GM03348 (cell line): Measurements from ENCODE around the gene PPCDC.
A peak's percentile ranks its signal among the peaks of the same experiment; 100 is the strongest.

Experiments
- DNase-seq: peaks from one replicate; pipeline ENCODE4 v3.0.0; 2012; ENCODE audit warnings: low spot score

PPCDC gene

DNA sequence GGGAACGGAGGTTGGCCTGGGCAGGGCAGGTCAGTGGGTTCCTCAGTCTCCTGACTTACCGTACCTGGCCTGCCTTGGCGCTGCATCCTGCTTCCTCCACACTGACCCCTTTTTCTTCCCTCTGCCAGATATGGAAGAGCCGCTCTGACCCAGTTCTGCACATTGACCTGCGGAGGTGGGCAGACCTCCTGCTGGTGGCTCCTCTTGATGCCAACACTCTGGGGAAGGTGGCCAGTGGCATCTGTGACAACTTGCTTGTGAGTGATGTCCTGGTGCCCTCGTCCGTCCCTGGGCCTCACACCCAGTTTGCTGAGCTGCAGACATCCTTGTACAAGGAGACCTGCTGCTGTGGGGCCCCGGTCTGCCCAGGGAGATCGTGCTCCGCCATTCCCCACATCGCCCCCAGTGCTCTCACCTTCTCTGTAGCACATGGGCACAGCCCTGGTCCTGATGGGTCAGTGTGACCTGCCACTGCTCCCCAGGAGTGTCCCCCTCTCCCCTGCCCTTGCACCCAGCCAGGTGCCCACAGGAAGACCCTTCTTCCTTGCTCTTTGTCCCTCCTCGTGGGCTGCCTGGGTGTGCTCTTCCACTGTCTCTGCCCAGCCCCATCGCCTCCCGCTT lies 21.0 kb downstream of the PPCDC start:
- no peak for DNase-seq

DNA sequence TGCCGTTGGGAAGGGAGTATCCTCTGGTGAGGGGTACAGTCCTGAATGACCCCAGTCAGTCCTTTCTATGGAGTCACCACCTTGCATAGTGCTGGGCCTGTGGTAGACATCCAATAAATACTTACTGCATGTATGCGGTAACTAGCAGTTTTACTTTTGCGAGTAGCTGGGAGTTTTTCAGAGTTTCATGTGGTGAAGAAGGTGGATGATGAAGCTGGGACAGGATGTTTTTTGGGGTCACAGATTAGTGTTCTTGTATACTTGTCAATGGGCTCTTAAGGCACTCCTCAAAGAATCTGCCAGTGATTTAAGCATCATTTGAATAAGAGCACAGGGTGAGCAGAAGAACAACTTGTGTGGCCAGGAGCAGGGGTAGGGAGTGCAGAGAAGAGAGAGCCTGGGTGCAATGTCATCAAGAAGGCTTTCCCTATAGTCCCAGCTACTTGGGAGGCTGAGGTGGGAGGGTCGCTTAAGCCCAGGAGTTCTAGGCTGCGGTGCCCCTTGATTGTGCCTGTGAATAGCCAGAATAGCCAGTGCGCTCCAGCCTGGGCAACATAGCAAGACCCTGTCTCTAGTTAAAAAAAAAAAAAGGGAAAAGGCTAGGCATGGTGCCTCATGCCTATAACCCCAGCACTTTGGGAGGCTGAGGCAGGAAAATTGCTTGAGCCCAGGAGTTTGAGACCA lies 22.1 kb downstream of the PPCDC start:
- DNase-seq: no peak

- DNase-seq: no peak
Measured at GRCh38 chr15:75048394-75048793, 25.0 kb downstream of the PPCDC start.

DNA sequence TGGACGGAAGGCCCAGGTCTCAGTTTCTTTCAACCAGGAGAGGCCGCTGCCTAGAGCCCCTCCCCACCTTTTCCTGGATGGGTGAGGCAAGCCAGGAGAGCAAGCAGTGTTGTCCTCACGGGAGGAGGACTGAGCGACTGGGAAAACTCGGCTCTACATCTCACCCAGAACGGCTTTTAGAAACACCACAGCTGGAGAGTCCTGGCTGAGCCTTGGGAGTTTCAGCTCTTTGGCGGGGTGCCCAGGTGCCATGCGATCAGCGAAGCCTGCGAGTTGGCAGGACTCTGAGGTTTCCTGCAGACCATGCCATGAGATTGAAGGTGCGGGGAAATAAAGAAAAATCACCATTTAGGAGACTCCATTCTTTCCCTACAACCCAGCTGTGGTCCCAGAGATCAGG lies 26.0 kb downstream of the PPCDC start:
- no peak for DNase-seq

DNA sequence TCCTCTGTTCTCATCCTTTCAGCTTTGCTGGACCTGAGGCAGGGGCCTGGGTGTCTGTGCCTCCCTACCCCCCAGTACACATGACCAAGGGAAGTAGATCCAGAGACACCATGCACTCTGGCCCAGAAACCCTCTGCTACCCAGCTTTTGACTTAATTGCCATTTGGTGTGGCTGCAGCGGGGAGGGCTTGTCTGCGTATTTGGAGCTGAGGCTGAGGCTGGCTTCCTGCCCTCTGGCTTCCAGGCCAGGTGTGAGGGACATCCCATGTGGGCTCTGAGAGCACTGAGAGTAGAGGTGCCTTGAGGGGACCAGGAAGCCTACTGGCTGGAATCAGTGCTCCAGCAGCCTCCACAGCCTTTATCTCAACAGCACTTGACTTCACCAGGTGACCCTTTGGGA lies 26.9 kb downstream of the PPCDC start:
- DNase-seq: no peak

DNA sequence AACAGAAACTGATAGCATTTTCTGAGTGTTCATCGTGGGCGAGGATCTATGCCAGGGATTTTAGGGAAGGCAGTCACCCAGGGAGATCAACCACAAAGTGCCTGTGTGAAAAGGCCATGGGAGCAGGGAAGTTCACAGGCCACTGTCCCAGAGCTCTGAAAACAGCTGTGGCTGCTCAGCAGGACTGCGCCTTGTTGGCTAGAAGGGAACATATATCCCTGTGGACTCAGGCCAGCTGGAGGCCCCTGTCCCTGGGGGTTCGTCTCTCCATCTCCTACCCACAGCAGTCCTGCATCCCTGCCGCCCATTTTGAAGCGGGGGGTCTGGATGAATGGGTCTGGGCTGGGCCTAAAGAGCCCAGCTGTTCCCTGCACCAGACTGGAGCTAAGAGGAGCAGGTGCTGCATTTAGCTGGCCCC lies 27.8 kb downstream of the PPCDC start:
- no peak for DNase-seq

GRCh38 chr15:75051711-75052110 lies 28.3 kb downstream of the PPCDC start:
- DNase-seq: no peak

- DNase-seq: no peak
Measured at GRCh38 chr15:75052972-75053747, 29.8 kb downstream of the PPCDC start.

DNA sequence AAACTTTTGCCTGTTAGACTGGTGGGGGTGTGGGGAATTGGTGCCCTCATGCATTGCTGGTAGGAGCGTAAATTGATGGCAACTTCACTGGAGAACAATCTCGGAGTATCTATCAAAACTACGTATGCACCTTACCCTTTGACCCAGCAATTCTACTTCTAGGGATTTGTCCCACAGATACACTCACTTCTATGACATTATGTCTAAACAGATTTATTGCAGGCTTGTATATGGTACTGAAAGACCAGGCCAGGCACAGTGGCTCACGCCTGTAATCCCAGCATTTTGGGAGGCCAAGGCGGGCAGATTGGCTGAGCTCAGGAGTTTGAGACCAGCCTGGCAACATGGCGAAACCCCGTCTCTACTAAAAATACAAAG lies 30.3 kb downstream of the PPCDC start:
- DNase-seq: no peak

DNA sequence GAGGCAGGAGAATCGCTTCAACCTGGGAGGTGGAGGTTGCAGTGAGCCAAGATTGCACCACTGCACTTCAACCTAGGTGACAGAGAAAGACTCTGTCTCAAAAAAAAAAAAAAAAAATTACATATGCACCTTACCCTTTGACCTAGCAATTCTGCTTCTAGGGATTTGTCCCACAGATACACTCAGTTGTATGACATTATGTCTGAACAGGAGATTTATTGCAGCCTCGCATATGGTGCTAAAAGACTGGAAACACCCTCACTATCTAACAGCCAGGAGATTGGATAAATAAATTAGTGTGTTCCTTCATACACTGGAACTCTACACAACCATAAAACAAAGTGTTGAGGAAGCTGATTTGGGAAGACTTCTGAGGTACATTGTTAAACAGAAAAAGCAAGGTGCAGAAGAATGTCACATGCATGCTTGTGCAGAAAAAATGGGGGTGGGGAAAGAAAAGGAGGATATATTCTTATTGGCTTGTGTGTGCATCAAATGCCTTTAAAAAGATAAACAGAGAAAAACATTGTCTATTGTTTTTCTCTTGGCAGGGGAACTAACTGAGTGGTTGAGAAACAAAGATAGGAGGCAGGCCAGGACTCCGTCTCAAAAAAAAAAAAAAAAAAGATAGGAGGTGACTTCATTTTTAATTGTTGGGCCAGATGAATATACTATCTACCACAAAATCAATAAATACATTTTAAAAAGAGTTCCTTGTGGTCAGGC lies 30.9 kb downstream of the PPCDC start:
- no peak for DNase-seq

DNA sequence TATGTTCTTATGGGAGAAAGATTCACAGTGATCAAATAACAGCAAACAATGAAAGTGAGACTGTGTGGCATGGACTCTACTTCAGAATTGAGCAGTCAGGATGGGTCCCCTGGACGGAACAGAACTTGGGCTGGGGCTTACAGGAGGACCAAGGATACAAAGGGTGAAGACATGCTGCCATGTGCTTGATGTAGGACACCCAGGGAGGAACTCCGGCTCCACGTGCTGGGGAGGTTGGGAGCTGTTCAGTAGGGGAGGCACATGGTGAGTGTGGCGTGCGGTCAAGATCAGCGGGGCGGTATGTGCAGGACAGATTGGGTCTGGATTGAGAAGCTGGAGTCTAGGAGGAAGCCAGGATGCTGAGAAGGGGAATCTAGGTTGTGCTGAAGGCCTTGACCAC lies 32.6 kb downstream of the PPCDC start:
- DNase-seq: no peak

GRCh38 chr15:75058127-75058905 lies 34.9 kb downstream of the PPCDC start:
- DNase-seq: no peak

GRCh38 chr15:75059607-75060006 lies 36.2 kb downstream of the PPCDC start:
- no peak for DNase-seq

DNA sequence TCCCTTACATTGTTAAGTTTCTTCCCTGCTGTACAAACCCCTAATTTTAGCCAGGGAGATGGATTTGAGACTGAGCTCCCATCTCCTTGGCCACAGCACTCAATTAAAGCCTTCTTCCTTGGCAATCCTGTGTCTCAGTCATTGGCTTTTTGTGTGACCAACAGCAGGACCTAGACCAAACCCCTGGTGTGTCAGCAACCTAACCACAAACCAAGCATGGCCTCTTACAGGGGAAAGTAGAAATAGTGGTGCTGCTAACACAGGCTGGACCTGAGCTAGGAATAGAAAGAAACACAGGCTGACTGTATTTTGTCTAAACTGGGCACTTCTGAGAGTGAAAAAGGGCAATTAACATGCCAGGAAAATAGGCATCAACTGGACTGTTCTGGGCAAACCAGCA lies 37.9 kb downstream of the PPCDC start:
- peak; percentile 30 for DNase-seq

DNA sequence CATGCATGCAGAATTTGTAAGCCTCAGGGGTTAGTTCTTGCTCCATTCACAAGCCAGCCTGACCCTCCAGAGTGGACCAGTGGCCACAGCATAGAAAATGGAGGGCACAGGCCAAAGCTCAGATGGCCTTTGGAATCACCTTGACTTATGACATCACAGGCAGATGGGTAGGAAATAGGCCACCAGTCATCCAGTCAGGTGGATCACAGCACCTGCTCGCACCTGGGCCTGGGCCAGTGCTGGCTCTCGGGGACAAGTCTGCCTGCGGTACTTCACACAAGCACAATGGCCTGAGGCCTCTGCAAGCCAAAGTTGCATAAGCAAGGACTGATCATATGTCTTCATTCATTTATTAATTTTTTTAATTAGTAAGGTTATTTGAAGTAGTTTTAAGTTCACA lies 39.3 kb downstream of the PPCDC start:
- DNase-seq: no peak

GRCh38 chr15:75063338-75063737 lies 39.9 kb downstream of the PPCDC start:
- DNase-seq: no peak

- no peak for DNase-seq
Measured at GRCh38 chr15:75063889-75064288, 40.5 kb downstream of the PPCDC start.

DNA sequence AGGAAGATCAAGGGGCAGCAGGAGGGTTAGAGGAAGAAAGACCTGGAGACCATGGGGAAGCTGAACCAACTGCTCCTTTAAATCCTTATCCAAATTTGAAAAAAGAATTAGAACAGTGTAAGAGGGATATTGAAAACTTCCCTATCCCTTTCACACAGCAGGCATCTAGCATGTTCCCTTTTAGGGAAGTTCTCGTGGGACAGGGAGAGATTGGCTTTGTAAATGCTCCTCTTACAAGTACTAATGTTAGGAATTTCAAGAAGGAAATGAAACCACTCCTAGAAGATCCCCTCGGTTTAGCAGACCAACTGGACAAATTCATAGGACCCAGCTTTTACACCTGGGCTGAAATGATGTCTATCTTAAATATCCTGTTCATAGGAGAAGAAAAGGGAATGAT lies 41.5 kb downstream of the PPCDC start:
- DNase-seq: no peak

GRCh38 chr15:75065467-75065850 lies 42.1 kb downstream of the PPCDC start:
- DNase-seq: no peak

DNA sequence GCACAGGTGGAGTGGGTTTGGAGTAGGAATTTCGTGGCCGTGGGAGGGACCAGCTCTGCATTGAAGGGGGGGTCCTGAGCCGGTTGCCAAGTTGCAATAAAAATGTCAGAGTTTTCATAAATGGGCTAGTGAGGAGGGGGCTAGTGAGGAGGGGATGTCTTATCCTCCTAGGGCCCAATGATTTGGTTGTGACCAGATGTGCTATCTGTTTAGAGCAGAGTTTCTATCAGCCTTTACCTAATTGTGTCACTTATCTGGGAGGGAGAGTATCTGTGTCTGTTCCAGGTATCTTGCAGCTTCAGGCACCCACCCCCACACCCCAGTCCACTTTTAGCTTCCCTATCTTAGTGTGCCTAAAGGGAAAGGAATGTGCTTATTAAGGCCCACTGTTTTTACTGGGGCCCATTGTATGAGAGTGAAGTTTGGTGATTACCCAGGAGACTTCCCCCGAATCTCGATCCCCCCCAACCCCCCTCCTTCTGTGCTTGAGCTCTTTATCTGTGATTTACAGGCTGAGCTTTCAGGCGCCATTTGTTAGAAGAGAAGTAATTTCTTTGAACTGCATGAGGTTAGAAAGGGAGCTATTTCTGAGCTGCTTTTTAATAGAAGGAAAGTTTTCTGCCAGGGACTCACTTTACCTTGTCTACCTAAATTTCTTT lies 42.6 kb downstream of the PPCDC start:
- no peak for DNase-seq

GRCh38 chr15:75067123-75067830 lies 43.9 kb downstream of the PPCDC start:
- DNase-seq: no peak
